GM19025 (cell line): ENCODE measurements around the gene SMG6.

ENCODE experiments used
- ATAC-seq: cut with Tn5 transposase; IDR thresholded peaks from one replicate; pipeline ENCODE4 v1.9.1; 2021; ENCODE audit warnings: mild to moderate bottlenecking, low read depth, moderate library complexity; ENCODE audit not compliant: unreplicated experiment

Gene SMG6

GRCh38 chr17:2084766-2085647, 218.6 kb downstream of the SMG6 start:
- ATAC-seq, result no peak

GRCh38 chr17:2084036-2084765, 219.4 kb downstream of the SMG6 start:
- peak; percentile 3 for ATAC-seq

- ATAC-seq, result peak; percentile 39
Observed at GRCh38 chr17:2083613-2084035, 220.0 kb downstream of the SMG6 start.

DNA sequence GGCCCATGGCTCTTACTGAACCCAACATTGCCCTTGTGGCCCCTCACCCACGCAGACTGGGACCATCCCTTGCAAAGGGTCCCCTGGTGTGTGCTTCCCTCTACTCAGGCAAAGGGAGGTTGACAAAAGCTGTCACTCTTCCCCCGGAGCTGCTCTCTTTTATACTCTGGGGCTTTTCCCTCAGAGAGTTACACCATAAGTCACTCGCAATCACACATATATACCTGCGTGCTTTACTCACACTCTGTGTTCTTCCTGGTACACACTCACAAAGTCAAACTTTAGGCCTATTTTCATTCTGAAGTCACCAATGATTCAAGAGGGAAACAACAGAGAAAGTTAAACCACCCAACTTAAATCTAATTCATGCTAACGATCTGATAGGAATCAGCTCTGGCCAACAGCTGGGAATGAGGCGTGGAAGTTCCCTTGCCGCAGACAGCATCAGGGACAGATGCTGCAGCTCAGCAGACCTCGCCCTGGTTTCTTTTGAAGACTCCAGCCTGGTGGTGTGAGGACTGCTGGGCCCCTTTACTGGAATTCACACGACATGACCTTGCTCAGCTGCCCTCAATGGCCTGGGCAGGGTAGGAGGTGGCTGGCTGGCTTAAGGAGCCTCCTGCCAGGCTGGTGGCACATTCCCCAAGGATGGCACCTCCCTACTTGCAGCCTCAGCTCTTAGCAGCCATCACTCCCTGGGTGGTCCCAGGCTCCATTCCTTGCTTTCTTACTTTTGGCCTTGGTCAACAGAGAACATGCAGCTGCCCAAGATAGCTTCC, 221.4 kb downstream of the SMG6 start:
- no peak for ATAC-seq

DNA sequence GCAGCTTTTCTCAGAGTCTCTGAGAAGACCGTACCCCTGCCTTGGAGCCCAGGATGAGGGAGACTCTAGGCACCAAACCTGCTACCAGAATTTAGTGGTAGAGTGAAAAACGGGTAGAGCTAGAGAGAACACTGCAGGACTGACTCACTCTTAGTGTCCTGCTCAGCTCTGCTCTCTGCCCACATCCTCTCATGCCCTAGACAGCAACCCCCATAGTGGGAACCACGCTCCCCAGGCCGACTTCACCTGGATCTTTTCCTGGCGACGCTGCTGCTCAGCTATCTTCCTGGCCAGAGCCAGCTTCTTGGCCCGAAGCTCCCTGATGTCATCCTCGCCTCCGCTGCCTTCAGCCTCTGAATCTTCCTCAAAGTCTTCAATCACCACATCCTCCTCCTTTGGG, 222.0 kb downstream of the SMG6 start:
- no peak for ATAC-seq

GRCh38 chr17:2077040-2077439, 226.5 kb downstream of the SMG6 start:
- no peak for ATAC-seq

- ATAC-seq, result no peak
Observed at GRCh38 chr17:2076087-2076984, 227.2 kb downstream of the SMG6 start.

DNA sequence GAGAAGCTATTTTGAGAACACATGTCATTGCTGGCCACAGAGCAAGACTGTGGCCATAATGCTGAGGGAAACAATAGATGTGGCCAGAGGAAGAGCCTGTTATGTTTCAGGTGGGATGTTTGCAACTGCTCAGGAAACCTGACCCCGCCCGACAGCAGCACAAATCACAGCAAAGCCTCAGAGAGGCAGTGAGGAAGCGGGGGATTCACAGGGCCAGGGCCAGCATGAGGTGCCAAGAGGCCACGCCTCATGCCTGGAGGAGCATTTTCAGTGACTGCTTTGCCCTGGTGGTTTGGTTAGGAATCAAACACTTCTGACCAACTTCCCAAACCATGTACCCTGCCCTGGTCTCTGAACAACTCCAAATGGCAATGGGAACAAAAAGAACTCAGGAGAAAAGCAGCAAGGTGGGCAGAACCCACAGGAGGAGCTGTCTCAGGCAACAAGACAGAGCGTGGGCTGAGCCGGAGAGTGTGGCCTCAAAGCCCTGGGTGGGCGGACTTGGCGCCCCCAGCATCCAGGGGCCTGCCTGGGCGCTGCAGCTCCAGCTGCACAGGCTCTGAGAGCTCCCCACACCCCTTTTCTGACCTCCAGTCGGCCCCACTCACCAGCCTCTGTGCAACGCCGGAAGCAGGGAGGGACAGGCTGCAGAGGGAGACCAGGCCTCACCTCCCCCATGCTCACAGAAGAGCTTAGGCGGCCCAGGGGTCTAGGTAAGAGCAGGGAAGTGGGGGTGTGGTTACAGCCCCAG, 228.1 kb downstream of the SMG6 start:
- no peak for ATAC-seq

- no peak for ATAC-seq
Observed at GRCh38 chr17:2074919-2075318, 228.7 kb downstream of the SMG6 start.

DNA sequence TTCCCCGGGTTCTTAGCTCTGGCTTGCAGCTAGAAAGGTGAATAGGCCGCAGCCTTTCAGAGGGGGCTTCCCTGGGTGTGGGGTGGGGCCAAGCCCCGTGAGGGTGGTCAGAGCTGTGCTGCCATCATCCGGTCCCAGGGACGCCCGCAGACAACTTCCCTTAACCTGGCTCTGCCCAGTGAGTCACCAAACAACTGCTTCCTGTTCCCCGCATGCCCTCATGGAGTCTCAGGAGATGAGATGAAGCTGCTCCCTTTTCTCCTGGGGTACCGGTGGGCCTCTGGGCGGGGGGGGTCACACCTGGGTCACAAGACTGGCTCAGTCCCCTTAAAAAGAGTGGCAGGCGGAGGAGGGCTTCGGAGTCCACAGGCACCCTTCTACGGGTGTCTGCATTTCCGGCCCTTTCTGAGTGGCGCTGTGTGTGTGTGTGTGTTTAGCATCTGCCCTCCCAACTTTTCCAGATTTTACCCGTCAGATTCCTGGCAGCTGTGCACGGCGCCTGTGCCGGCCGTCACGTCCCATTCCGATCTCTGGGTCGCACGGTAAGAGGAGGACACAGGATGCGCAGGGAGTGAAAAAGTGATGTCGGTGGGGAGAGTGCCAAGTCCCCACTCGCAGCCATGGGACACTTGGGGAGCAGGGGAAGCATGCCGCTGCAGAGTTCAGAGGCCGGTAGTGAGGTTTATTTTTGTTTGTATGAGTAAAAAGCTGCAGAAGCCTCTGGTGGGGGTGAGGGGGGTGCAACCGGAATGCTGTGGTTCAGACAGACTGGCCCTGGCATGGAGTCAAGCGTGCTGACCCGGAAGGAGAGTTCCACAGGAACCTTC, 231.9 kb downstream of the SMG6 start:
- no peak for ATAC-seq

- no peak for ATAC-seq
Observed at GRCh38 chr17:2071024-2071385, 232.6 kb downstream of the SMG6 start.

DNA sequence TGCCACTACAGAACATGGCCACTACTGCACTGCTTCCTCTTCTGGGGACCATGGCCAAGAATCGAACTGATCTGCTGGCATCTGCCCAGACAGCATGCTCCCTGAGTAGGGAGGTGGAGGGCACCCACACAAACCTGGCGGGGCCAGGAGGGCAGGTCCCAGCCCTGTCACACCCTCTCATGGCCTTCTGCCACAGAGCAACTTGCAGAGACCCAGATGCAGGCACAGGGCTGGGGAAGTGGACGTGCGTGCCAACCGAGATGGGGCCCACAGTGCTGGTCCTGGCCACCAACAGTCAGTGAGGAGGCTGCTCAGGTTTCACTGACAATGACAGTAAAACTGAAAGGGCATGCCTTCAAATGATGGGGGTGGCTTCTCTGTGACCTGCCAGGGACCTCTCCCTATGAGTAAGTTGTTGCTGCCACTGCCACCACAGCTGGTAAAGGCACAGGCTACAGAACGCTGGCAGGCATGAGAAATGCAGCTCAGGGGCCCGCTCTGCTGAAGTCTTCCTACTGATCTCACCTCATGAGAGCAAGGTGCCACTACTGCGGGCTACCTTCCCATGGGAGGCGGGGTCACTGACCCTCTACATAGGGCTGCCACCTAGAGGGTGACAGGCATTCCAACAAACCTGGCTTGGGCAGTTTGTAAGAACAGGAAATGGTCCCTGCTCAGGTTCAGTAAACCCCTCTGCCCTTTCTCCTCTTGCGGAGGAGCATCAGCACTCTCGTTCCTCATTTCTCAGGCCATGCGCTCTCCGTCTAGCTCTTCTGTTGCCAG, 233.2 kb downstream of the SMG6 start:
- ATAC-seq, result peak; percentile 87

DNA sequence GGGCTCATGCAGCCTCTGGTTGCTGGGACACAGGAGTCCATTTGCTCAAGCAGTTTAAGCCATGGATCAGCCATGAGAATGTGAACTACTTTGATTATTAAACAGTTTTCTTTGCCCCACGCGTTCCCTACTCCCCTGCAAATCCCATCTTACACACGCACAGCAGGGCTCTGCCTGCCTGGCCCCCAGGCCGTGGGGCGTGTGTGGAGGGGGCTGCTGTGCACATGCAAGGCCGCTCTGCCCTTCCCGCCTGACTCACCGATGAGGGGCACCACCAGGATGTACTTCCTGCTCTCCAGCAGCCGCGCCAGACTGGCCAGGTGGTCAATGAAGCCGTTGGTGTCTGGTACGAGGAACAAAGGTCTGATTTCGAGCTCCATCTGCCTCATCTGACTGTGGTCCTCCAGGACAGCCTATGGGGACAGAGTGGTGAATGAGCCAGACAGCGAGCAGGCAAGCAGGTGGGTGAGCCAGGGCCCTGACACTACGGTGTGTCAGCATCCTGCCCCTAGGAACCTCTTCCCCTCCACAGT, 235.0 kb downstream of the SMG6 start:
- no peak for ATAC-seq

DNA sequence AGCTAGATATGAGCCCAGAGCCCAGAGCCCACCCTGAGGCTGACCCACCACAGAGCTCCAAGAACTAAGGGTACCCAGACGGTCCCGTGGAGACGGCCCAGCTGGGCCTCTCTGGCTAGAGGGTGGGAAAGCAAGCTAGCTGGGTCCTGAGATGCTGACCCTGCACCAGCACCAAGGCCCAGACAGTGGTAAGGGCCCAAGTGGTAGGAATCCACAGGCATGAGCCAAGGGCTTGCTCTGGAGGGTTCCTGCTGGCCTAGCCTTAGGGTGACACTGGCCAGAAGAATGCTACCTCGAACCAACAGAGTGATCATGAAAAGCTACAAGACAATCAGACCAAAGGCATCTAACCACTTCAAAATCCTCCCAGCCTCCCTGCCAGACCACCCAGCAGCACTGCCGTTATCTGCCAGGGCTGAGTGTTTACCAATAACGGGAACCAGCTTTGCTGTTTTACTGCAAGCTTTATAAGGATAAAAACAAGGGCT, 235.5 kb downstream of the SMG6 start:
- ATAC-seq, result no peak

GRCh38 chr17:2067608-2068024, 236.0 kb downstream of the SMG6 start:
- no peak for ATAC-seq

- ATAC-seq, result no peak
Observed at GRCh38 chr17:2067048-2067561, 236.5 kb downstream of the SMG6 start.

GRCh38 chr17:2065949-2066400, 237.6 kb downstream of the SMG6 start:
- no peak for ATAC-seq
